Neural cell (in vitro differentiated cells): ENCODE measurements around the gene CNTN6. TPM values are rescaled to one million over a fixed set of nuclear protein-coding genes. Genes with fewer than 3 reads are reported as not detected.

Experiments
- H2AFZ ChIP-seq: fragments of 200-600, 300-800 bp; sonication (generic), shearing (Covaris generic); 2 replicates; pipeline ENCODE4 v1.6.0; 2014; ENCODE audit warnings: low read depth, mild to moderate bottlenecking, antibody characterized with exemption, low read length, moderate library complexity
- H3F3A ChIP-seq: fragments of 200-600 bp; shearing (Covaris generic); 2 replicates; pipeline ENCODE4 v1.6.1; 2016; ENCODE audit warnings: mild to moderate bottlenecking, moderate library complexity, mixed read lengths, antibody characterized with exemption, low read length; ENCODE audit not compliant: insufficient read depth, poor library complexity, severe bottlenecking
- H3K27ac ChIP-seq: fragments of 200-600, 300-800 bp; sonication (generic), shearing (Covaris generic); 2 replicates; pipeline ENCODE4 v1.5.1; 2014; ENCODE audit warnings: mild to moderate bottlenecking, low read length, moderate library complexity
- H3K27me3 ChIP-seq: fragments of 300-800, 200-600 bp; sonication (generic), shearing (Covaris generic); 2 replicates; pipeline ENCODE4 v1.6.0; 2014; ENCODE audit warnings: mild to moderate bottlenecking, low read depth, low read length, moderate library complexity; ENCODE audit not compliant: insufficient read depth
- H3K36me3 ChIP-seq: fragments of 300-800, 200-600 bp; sonication (generic), shearing (Covaris generic); 2 replicates; pipeline ENCODE4 v1.5.1; 2014; ENCODE audit warnings: mild to moderate bottlenecking, antibody characterized with exemption, low read length, moderate library complexity; ENCODE audit not compliant: insufficient read depth
- H3K4me2 ChIP-seq: fragments of 300-800, 200-600 bp; sonication (generic), shearing (Covaris generic); 2 replicates; pipeline ENCODE4 v1.6.0; 2014; ENCODE audit warnings: mild to moderate bottlenecking, low read length
- H3K4me3 ChIP-seq: fragments of 300-800, 200-600 bp; sonication (generic), shearing (Covaris generic); 2 replicates; pipeline ENCODE4 v1.5.1; 2014; ENCODE audit warnings: mild to moderate bottlenecking, low read length, moderate library complexity
- H3K79me2 ChIP-seq: fragments of 200-600 bp; shearing (Covaris generic); replicated peaks from 2 replicates; pipeline ENCODE4 v1.6.0; 2014; ENCODE audit warnings: mild to moderate bottlenecking, low read length, moderate library complexity; ENCODE audit not compliant: insufficient read depth
- H3K9ac ChIP-seq: fragments of 300-800, 200-600 bp; sonication (generic), shearing (Covaris generic); 2 replicates; pipeline ENCODE4 v1.6.1; 2016; ENCODE audit warnings: mild to moderate bottlenecking, low read length, mixed read lengths
- H3K9me2 ChIP-seq: fragments of 200-600 bp; shearing (Covaris generic); 2 replicates; pipeline ENCODE4 v1.6.1; 2016; ENCODE audit warnings: mild to moderate bottlenecking, low read length, mixed read lengths; ENCODE audit not compliant: insufficient read depth
- H3K9me3 ChIP-seq: fragments of 200-600, 300-800 bp; sonication (generic), shearing (Covaris generic); 2 replicates; pipeline ENCODE4 v1.6.1; 2016; ENCODE audit warnings: mild to moderate bottlenecking, mixed run types, low read length, moderate library complexity, mixed read lengths
- H4K20me1 ChIP-seq: fragments of 200-600 bp; shearing (Covaris generic); 2 replicates; pipeline ENCODE4 v1.6.1; 2016; ENCODE audit warnings: mild to moderate bottlenecking, mixed run types; ENCODE audit not compliant: insufficient read depth
- CTCF ChIP-seq: fragments of 450-650 bp; IDR thresholded peaks from 2 replicates; pipeline ENCODE4 v1.5.1; 2014; ENCODE audit warnings: antibody characterized with exemption, mild to moderate bottlenecking, moderate library complexity; ENCODE audit not compliant: poor library complexity, severe bottlenecking
- EP300 ChIP-seq: fragments of 450-650 bp; conservative IDR thresholded peaks from 2 replicates; pipeline ENCODE4 v1.6.1; 2014; ENCODE audit warnings: antibody characterized with exemption, mild to moderate bottlenecking, moderate library complexity; ENCODE audit not compliant: poor library complexity, severe bottlenecking
- EZH2 ChIP-seq: fragments of 200-600, 300-800 bp; shearing (Covaris generic), sonication (generic); IDR thresholded peaks from 2 replicates; pipeline ENCODE4 v1.6.1; 2014; ENCODE audit warnings: antibody characterized with exemption, low read length, borderline replicate concordance, mild to moderate bottlenecking; ENCODE audit not compliant: insufficient read depth, poor library complexity, severe bottlenecking
- MXI1 ChIP-seq: fragments of 450-650 bp; conservative IDR thresholded peaks from 2 replicates; pipeline ENCODE4 v1.6.1; 2014; ENCODE audit warnings: antibody characterized with exemption, mild to moderate bottlenecking; ENCODE audit not compliant: poor library complexity, severe bottlenecking
- POLR2AphosphoS5 ChIP-seq: IDR thresholded peaks from 2 replicates; pipeline ENCODE4 v1.6.1; 2012
- RAD21 ChIP-seq: fragments of 450-650 bp; conservative IDR thresholded peaks from 2 replicates; pipeline ENCODE4 v1.6.1; 2014; ENCODE audit warnings: antibody characterized with exemption, mild to moderate bottlenecking, moderate library complexity
- REST ChIP-seq: IDR thresholded peaks from 2 replicates; pipeline ENCODE4 v1.6.1; 2012; ENCODE audit warnings: borderline replicate concordance
- SMC3 ChIP-seq: fragments of 450-650 bp; conservative IDR thresholded peaks from 2 replicates; pipeline ENCODE4 v1.6.1; 2014; ENCODE audit warnings: antibody characterized with exemption, mild to moderate bottlenecking, moderate library complexity; ENCODE audit not compliant: poor library complexity
- TAF1 ChIP-seq: IDR thresholded peaks from 2 replicates; pipeline ENCODE4 v1.6.1; 2012; ENCODE audit warnings: low read depth
- polyA plus RNA-seq: library from polyadenylated mRNA; depleted of rRNA; stranded (reverse); fragments of >200 nt; gene quantifications from 2 replicates; pipeline ENCODE4 v1.2.3, GENCODE V29; 2014

Gene CNTN6
- polyA plus RNA-seq, 1 donor from 2014 or later, result 1.8 TPM

GRCh38 chr3:1135194-1135593 lies 42.4 kb downstream of the CNTN6 start:
- H3K9me2 ChIP-seq, result no peaks in the 10 kb centered on the region
- no peaks in the 10 kb centered on the region for H3K9me3 ChIP-seq

GRCh38 chr3:1138036-1138435 lies 45.2 kb downstream of the CNTN6 start:
- Histone ChIP-seq H3K27ac (no peak overlapping the region), H3K4me2 (no peak overlapping the region), H3K9ac (no peak overlapping the region), H3K9me3 (no peaks in the 10 kb centered on the region), H3K36me3 (no peaks in the 10 kb centered on the region), H3K27me3 (no peaks in the 10 kb centered on the region), H3K4me3 (no peak overlapping the region), H3K79me2 (no peaks in the 10 kb centered on the region), H3F3A (no peaks in the 10 kb centered on the region), H4K20me1 (no peaks in the 10 kb centered on the region), H3K9me2 (no peaks in the 10 kb centered on the region), H2AFZ (no peak overlapping the region)
- TF ChIP-seq REST (no peak), EZH2 (no peak), SMC3 (no peak), MXI1 (no peak), CTCF (no peak)

More at GRCh38 chr3:1135194-1135593, 42.4 kb downstream of the CNTN6 start:
- H3K4me3 ChIP-seq, result no peak overlapping the region
- no peak overlapping the region for H3K9ac ChIP-seq
- TF ChIP-seq CTCF (no peak), TAF1 (no peak), EZH2 (no peak), REST (no peak), EP300 (no peak), SMC3 (no peak), RAD21 (no peak), MXI1 (no peak), POLR2AphosphoS5 (no peak)
- H3K4me2 ChIP-seq, result no peak overlapping the region
- H3K36me3 ChIP-seq, result no peaks in the 10 kb centered on the region
- H3K27ac ChIP-seq, result no peak overlapping the region
- no peaks in the 10 kb centered on the region for H3F3A ChIP-seq
- no peaks in the 10 kb centered on the region for H4K20me1 ChIP-seq
- no peaks in the 10 kb centered on the region for H3K27me3 ChIP-seq
- no peaks in the 10 kb centered on the region for H3K79me2 ChIP-seq
- H2AFZ ChIP-seq, result no peak overlapping the region
